GM18867 (cell line): ENCODE measurements around the gene ALPI.

ENCODE experiments used
- ATAC-seq: cut with Tn5 transposase; IDR thresholded peaks from one replicate; pipeline ENCODE4 v1.9.1; 2021; ENCODE audit warnings: mild to moderate bottlenecking, moderate library complexity; ENCODE audit not compliant: unreplicated experiment

The ALPI gene

DNA sequence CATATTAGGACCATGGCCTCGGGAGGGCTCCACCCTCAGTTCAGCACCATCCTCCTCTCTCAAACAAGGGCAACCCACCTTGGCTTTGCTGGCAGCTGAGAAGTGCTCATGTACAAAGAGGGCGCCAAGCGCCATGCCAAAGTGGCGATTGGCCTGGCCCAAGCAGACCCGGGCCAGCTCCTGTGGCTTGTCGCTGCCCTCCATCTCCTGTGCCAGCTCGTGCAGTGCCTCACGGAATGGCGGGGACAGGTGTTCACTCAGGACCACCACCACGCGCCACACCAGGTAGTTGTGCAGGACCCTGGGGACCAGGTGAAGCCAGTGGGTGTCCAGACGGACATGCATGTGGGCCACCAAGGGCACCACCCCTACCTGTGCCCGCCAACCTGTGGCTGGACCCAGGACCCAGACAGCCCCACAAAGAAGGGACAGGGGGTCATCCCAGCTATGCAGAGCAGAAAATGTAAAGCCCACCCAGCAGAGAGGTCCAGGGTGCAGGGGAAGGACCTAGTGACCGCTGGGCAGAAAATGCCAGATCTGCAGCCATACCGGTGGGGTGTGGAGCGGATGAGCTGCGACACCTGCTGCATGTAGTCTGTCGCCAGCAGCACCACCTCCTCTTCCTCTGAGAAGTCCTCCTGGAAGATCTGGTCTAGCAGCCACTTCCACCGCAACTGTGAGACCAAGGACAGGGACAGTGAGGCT lies 28.1 kb downstream of the ALPI start:
- ATAC-seq: no peak

DNA sequence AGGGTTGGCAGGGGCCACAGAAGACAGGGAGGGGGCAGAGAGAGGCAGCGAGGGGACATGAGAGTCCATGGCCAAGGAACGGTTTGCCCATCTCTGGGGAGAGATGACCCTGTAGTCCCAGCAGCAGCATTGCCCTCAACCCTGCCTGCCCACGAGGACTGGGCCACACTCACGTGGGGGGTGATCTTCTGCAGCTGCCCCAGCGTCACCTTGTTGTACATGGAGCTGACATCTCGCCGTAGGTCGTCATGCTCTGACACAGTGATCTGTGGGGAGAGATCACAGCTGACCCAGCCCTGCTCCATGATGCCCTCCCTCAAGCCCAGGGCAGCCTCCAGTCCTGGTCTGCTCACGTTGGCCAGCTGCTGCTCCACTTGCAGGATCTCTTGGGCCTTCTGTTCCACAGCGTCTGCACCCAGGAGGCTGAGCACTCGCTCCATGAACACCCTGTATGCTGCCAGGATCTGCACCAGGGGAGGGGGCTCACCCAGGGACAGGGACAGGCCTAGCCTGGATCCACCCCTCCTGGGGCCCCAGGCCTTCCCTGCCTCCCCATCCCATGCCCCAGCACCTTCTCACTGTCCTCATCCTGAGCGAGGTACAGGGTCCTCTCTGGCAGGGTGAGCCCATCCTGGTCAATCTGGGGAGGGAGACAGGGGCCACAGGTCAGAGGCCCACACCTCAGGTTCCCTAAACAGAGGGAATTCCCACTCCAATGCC lies 28.8 kb downstream of the ALPI start:
- no peak for ATAC-seq

DNA sequence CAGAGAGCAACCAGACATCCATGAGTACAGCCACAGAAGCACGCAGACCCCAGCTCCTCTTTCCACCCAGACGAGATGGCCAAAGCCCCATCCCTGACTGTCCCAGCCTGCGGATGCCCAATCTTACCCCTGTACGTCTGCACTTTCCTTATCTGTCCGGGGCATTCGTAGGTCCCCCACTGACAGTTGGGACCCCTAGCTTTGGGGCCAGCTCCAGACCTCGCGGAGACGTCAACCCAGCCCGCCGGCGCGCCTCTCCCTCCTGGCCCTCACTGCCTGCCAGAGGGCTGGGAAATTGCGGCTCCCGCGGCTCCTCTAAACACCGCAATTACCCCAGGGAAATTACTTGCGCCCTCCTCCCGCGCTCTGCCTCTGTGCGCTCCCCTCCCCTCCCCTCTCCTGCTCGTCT lies 29.4 kb downstream of the ALPI start:
- ATAC-seq: no peak

DNA sequence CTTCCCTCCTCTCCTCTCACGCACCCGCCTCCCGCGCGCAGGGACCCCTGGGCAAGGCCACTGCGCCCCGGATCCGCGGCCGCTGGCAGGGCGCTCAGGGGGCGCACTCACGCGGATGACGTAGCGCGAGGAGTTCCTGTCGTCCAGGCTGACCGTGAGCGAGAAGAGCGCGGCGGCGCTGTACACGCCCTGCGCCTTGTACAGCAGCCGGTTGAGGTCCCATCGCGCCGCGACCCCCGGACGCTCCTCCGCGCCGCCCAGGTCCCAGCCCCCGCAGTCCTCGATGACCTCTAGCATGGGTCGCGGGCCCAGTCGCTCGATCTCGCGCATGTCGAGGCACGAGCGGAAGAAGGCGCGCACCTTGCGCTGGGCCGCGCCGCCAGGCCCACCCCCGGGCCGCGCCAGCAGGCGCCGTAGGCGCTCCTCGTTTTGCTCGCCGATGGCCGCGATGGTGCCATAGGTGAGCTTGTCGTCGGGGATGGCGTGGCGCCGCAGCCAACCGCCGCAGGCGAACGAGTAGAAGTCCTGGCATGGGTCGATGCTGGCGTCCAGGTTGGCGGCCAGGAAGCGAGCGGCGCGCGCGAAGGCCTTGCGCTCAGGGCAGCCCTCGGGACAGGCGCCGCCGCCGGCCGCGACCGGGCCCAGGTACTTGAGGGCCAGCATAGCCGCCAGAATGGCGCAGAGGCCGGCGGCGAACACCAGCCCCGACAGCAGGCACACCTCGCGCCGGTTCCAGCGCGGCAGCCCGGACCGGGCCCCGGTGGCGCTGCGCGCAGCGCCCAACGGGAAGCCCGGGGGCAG lies 30.0 kb downstream of the ALPI start:
- no peak for ATAC-seq

DNA sequence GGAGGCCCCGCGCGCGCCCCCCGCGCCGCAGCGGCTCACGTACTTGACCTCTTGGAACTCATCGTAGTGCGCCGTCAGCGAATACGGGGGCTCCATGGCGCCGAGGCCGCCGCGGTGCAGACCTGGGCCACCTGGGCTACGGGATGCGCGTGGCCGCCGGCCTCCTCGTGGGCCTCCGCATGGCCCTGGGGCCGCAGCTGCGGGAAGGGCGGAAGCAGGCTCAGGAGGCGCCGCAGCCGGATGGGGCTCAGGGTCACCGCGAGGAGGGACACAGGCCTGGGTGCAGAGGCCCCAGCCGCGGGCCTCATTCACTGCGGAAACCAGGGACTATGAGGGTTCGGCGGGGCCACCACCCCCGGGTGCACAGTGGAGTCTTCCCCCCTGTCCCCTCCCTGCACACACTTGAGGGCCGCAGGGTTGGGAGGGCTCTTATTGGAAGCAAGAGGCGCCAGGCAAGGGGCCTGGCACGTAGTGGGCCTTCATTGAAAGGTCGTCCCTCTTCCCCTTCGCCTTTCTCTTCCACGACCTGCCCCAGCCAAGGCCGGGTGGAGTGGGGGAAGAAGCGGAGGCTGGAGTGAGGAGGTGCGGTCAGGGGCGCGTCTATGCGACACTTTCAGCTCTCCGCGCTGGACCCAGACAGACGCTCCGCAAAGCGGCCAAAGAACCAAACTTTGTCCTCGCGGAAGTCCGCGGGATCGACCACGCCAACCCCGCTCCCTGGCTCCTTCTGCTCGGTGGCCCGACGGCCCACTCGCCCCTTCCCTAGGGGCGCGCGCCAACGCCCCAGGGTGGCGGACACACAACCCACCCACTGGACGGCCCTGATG lies 30.8 kb downstream of the ALPI start:
- no peak for ATAC-seq

DNA sequence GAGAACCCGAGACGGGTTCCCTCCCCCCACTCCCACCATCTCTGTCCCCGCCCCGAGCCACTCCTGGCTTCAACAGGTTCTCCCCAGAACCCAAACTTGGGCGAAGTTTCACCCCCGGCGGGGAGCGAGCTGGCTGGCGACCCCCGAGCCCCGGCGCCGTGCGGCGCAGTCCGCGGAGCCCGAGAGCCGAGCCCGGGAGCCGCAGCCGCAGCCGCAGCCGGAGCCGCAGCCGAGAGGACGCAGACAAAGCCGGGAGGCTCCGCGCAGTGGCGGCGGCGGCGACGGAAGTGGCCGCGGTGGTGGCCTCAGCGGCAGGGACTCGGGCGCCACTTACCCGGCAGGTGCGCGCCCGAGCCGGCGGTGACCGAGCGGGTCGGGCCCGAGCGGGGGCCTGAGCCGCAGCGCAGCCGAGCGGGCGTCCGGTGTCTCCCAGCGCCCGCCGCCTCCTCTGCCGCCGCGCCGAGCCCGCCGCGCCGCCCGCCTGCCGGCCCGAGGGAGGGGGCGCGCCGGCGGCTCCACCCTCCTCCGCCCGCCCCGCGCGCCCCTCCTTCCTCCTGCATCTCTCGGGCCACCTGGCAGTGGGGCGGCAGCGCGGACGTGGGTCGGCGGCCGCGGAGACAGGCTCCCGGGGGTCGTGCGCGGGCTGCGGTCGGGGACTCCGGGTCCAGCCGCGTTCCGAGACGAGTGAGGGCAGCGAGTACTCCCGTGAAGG lies 31.6 kb downstream of the ALPI start, which contains the start of gene ECEL1:
ECEL1 (minus strand) TSS at position 450 of the 712 bp plus-strand sequence. CDS start 1,181 bp downstream, outside the sequence.
- no peak for ATAC-seq

DNA sequence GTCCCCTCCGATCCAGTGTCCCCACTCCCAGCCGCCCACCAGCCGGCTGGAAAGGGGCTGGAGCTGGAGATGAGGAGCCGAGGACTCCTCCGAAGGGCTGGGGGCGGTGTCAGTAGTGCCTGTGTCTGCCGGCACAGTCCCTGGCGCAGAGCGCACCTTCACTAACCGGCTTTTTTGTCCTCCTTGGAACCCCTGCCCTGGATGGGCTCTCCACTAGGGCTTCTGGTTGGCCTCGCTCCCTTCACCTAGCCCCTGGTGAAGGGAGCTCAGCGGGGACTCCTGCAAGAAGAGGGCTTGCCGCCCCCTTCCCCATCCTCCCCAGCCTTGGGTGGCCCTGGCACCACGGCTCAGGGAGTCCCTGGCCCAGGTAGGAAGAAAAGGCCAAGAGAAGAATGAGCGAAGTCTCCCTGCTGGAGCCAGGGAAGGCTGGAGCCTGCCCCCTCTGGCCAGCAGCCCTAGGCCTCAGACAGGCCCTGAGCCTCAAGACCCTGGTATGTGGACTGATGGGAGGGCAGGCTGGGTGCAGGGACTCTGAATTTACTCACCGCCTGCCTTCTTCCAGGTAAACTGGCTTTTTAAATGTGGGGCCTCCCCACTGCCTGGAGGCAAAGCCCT lies 32.3 kb downstream of the ALPI start:
- no peak for ATAC-seq

DNA sequence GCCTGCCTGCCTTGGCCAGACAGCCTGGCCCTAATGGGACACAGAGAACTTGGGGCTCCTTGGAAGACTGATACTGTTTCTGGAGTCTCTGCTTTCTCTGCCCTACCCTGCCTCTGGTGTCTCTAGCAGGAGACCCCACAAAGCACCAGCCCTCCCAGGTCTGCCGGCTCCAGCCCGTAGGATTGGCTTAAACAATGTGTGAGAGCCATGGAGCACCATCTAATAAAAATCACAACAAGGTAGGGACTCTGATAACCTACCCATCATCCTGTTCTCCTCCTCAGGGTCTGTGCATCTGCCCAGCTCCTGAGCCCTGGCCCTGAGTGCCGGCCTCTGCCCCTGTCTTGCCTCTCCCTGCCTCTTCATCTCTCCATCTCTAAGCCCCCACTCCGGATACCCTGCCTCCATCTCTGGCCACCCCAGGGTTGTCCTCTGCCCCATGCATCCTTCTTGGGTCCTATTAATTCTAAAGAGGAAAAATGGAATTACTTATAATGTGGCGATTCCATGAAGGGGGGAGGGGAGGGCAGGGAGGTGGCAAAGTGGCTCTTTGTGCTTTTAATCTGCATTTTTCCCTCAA lies 32.9 kb downstream of the ALPI start:
- ATAC-seq: no peak

DNA sequence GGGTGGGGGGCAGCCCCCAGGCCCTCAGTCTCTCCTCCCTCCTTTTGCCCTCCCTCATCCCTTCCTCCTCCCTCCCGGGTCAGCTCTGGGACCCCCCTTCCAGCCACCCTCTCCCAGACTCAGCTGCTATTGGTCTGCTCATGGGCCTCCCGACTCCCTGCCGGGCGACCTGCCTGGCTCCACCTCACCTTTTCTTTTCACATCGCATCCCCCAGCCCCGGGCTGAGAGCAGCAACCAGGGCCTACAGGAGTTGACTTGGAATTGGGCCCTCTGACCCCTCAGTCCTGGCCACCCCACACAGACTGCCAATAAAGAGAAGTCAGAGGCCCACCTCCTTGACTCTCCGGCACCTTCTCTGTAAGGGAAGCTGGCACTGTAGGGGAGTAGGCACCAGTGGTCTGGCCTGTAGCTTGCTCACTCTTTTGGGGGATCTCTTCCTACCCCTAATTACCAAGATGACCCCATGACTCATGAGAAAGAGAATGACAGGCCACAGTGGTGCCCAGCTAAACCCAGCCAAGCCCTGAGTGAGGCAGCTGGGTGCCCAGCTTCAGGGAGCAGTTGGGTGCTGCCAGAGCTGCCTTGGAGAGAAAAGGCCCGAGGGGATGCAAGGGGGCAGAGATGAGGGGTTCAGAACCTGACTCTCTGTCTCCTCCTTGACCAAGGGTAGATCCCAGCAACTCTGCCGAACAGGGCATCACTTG lies 33.7 kb downstream of the ALPI start:
- no peak for ATAC-seq

DNA sequence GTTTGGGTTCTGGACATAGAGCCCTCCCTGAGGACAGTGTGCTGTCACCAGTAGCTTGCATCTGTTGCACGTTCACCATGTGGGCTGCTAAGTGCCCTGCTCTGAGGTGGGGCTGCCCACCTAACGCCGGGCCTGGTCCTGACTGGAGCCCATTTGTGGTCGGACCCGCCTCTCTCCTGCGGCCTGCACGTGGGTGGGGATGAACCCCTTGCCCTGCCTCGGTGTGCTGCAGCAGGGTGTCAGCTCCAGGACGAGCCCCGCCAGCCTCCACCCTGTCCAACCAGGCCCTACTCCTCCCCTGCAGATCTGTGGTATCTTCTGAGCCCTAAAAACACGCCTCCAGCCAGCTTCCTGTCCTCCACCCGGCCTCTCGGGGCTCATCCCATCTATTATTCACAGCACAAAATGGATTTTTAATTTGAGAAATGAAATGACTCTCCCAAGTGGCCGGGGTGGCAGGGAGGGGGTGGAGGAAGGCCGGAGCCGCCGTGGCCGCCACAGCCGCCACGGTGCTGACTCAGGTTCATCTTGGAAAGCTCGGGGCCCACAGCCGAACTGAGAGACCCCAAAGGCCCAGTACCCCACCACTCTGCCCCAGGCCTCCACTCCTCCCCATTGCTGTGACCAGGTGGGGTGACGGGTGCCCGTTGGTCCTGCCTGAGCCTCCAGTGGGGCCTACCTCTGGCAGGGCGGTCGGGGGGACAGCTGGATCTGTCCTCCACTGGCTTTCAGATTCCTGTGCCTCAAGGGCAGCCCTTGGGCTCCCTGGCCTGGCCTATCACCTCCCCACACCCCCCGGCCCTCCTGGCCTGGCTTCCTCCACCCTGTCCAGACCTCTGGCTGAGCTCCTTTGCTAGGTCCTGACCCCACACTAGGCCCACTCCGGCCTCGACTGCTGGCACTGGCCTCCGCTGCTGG lies 34.5 kb downstream of the ALPI start:
- no peak for ATAC-seq

DNA sequence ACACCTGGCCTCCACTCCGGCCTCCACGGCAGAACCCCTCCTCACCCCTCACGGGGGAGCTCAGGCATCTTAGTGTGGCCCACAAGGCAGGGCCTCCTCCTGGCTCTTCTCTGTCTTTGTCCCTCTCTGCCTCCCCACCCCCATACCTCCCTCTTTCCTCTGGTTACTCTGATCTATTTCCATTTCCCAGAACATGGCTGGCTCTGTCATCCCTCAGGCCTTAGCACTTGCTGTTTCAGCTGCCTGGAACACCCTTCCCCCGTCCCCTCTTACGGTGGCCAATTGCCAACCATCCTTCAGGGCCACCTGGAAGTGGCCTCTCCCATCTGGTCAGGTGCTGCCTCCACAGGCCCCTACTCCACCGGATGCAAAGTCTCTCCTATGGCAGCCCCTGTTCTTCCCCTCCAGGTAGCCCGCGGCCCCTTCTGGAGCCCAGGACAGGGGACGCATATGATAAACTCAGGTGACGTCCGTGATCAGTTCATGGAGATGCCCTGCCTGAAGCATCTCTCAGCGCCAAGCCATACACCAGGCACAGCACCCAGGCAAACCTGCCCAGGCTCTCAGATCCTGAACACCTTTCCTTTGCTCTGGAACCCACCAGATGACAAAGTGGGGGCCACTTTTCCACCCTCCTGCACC lies 35.3 kb downstream of the ALPI start:
- no peak for ATAC-seq

DNA sequence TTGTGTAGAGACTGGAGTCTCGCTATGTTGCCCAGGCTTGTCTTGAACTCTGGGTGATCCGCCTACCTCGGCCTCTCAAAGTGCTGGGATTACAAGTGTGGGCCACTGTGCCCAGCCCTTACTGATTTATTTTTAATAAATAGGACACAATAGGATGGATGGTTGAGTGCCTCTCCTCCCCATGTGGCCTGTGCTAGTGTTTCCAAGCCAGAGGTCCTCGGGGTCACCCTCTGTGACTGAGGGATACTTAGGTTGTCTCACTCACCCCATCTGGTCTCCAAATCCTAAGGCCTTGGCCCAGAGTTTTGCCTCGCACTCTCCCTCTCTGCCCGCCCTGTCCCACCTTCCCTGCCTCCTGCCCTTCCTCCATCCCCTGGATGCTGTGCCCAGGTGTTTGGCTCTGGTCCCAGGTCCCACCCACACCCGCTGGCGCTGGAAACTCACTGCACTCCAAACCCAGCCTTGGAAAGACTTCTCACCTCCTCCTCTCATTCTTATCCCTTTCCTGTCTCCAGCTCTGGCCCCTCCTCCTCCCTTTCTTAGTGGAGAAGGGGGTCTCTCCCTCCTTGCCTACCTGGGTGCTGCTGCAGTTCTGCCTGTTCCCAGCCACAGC lies 36.4 kb downstream of the ALPI start:
- ATAC-seq: no peak

DNA sequence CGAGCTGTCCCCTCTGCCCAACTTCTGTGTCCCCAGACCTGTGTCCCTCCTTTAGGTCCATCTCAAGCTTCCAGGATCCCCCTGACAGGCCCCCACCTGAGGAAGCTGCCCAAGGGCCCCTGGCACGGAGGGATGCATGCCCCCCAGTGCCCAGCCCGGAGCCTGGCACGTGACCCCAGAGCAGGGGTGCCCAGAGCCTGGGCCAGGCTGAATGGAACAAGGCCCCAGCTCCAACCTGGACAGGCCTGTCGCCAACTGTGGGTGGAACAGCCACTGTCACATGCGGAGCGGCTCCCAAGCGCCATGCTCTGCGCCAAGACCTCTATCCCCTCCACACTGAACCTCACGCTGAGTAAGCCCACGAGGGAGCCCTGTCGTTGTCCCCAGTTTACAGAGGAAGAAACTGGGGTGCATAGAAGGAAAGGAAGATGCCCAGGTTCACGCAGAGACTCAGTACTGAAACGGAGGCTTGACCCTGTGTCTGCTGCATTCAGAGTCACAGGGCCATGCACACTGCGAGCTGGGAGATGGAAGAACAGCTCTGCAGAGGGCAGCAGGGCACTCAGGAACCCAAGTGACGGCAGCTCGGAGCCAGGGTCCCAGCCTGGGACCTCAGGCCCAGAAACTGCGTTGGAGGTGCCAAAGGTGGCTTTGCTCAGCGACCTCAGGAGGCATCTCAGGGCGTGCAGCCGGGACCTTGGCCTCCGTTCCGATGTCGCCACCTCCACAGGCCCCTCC lies 37.2 kb downstream of the ALPI start:
- ATAC-seq: no peak

DNA sequence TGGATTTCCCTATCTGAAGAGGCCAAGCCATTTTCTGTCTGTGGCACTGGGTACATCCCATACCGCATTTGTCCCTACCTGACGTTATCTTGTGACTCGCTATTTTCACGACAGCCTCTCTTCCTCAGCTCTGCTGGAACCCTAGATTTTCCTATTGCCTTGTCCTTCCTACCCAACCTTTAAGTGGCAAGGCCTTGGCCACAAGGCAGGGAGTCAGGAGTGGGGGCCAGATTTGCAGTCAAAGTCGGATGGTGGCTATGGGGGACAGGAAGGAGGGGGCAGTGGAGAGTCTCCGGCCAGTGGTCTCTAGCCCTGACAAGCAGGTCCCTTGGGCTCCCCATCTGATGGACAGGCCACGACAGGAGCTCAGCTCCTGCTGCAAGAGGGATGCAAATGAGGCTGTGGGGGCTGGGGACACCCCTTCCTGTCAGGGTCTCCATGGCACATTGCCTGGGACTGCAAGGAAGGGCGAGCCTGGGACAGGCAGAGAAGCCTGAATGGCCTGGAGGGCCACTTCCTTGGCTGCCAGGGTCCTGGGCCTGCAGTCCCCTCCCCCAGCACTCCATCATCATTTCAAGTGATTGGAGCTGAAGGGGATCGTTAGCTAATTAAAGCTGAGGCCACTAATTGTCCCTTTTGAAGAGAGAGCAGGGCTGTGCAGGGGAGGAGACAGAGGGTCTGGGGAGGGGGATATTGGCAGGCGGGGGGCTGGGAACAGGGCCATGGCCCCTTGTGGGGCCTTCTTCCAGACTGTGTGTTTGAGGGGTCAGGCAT lies 37.9 kb downstream of the ALPI start:
- ATAC-seq: no peak

DNA sequence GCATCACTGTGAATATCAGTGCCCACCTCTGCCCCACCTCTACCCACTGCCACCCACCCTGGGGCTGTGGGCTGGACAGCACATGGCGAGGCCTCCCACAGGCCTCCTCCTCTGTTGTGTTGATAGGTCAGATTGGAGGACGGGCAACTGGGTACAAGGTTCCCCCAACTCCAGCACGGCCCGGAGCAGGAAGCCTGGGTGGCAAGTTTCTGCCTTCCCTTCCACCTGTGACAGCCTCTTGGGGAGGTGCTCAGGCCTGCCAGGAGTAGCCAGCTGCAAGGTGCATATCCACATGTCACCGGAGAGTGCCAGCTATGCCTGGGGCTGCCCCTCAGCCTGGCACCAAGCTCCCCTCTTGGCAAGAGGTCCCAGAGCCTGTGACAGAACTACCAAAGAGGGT lies 38.6 kb downstream of the ALPI start:
- no peak for ATAC-seq
